Thyroid gland (tissue), 4 donors: ENCODE data around the gene AMOTL2.

Source experiments
- CTCF ChIP-seq, 6 experiments: fragments of 200-600 bp in 3 of 6; fragments of 450-650 bp in 3 of 6; sonication (generic) in 3 of 6; IDR thresholded peaks; one replicate each; pipeline ENCODE4 v1.5.1; 2016 to 2019; ENCODE audit warnings: antibody characterized with exemption in 6 of 6, mild to moderate bottlenecking in 2 of 6, inconsistent platforms in 1 of 6, moderate library complexity in 1 of 6
- POLR2A ChIP-seq, 2 donors: fragments of 450-650 bp; IDR thresholded peaks; one replicate each; pipeline ENCODE4 v1.6.1; 2017; ENCODE audit warnings: antibody characterized with exemption in 2 of 2, mild to moderate bottlenecking in 2 of 2, moderate library complexity in 1 of 2

DNA sequence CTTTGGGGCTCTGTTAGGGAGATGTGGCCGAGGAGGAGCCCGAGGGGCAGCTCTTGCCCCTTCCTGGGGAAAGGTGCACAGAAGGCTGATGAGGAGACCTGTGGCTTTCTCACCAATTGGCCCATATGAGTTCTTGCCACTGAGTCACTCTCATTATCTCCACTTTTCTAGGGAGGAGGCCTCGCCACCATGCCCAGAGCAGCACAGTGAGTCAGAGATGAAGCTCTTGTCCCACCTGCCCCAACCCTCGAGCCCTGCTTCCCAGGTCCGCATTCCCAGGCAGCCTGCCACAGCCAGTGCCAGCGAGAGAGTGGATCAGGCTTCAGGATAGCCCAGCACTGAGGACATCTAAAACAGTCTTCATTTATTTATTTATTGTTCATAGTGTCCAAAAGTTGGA, 53.5 kb downstream of the AMOTL2 start:
- TF ChIP-seq CTCF (IDR thresholded peaks at IDR 0.05) = no peak
- TF ChIP-seq POLR2A (IDR thresholded peaks at IDR 0.05) = no peak
